GM18498 (cell line): ENCODE data around the gene NTRK2.

Experiments used
- ATAC-seq: cut with Tn5 transposase; IDR thresholded peaks from one replicate; pipeline ENCODE4 v1.9.1; 2021; ENCODE audit warnings: mild to moderate bottlenecking, moderate library complexity; ENCODE audit not compliant: unreplicated experiment

The NTRK2 gene

DNA sequence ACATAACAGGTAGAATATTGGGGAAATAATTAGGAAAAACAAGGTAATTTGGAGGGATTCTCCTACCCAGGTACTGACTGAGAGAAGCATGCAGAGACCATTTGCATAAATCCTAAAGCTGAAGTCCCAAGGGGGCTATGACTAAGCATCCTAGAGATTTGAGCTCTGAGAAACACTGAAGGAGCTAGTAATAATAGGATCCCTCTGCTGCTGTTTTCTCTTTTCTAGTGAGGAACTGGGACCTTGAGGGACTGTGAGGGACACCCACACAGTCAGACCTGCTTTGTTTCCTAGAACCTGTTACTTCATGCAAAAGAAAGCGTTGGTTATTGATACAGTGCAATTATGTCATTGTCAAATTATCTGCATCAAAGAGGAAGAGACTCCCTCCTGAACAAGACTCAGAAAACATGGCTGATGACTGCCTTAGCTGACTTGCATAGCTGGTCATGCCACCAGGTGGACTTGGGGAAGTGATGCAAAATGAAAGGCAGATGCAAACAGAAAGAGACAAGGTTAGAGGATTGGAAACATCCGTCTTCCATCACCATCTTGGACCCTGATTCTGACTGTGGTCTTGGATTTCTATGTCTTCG lies 335.4 kb downstream of the NTRK2 start:
- no peak for ATAC-seq

GRCh38 chr9:85007748-85008147 lies 338.2 kb downstream of the NTRK2 start:
- peak; percentile 59 for ATAC-seq

DNA sequence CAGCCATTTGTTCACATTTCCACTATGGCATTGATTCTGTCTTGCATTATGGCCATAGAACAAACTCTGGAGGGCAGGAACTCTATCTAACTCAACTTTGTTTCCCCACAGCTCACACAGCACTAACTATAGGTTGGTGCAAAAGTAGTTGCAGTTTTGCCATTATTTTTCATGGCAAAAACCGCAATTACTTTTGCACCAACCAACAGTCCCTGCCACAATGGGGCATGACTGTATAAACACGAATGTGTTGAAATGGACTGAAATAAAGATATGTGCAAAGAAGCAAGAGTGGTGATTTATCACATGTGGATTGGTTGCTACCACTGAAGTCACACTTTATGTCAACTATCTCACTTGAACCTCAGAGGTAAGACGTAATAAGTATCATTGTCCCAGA lies 338.7 kb downstream of the NTRK2 start:
- ATAC-seq, result no peak

GRCh38 chr9:85009251-85009650 lies 339.7 kb downstream of the NTRK2 start:
- peak; percentile 92 for ATAC-seq

- no peak for ATAC-seq
These were observed 344.2 kb downstream of the NTRK2 start for GRCh38 chr9:85013703-85014102.

- ATAC-seq, result no peak
These were observed 344.8 kb downstream of the NTRK2 start for GRCh38 chr9:85014292-85014691.

GRCh38 chr9:85016384-85017006 lies 347.0 kb downstream of the NTRK2 start:
- ATAC-seq, result no peak

DNA sequence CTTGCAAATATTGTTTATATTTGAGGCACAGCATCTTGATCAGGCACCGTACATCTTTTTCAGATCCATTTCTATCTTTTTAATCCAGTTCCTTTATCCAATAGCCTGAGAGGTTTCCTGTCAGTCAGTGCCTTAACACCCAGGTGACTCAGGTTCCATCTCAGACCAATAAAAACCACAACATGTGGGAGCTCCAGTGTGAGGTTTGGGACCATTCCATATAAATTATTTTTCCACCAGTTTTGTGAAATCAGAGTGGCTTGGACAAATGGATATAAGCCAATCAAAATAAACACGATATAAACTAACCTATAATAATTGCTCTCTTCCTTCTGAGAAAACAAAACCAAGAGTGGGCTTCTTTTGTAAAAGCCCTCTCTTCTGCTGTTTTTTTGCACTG lies 351.3 kb downstream of the NTRK2 start:
- ATAC-seq, result no peak

DNA sequence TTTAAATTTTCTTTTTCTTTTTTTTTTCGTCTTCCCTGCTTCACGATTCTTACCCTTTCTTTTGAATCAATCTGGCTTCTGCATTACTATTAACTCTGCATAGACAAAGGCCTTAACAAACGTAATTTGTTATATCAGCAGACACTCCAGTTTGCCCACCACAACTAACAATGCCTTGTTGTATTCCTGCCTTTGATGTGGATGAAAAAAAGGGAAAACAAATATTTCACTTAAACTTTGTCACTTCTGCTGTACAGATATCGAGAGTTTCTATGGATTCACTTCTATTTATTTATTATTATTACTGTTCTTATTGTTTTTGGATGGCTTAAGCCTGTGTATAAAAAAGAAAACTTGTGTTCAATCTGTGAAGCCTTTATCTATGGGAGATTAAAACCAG lies 352.2 kb downstream of the NTRK2 start:
- no peak for ATAC-seq

DNA sequence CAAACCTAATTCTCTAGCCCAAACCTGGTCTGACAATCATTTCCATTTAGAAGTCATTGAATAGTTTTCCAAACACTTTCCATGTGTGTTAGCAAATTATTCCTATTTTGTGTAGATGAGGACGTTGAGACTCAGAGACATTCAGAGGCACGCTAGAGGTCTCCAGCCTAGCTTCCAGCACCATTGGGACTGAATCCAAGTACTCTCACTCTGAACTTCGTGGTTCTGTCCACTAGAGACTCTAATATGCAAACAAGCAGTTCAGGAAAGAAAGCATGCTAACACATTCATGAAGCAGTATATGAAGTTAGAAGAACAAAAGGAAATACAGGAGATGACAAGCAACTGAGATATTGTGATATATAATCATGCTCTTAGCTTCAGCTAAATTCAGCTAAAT lies 354.8 kb downstream of the NTRK2 start:
- no peak for ATAC-seq

DNA sequence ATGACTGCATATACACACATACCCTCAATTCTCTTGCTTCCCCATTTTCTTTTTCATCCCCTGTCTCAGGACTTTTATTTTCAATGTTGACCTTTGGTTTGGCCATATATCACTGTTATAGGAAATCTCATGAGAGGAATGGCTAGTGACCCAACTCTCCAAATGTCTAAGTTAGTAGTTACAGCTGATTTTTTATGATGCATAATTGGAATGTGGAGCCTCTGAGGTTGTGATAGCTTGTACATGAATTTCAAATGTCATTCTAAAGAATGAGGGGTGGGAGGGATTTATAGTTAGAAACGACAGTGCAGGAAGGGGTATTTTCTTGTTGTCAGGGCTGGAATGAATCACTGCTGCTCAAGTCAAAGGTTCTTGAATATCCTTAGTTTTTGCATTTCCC lies 356.1 kb downstream of the NTRK2 start:
- ATAC-seq, result no peak

GRCh38 chr9:85027870-85028269 lies 358.3 kb downstream of the NTRK2 start:
- ATAC-seq, result no peak

- ATAC-seq, result no peak
These were observed 360.8 kb downstream of the NTRK2 start for GRCh38 chr9:85030316-85030715.

DNA sequence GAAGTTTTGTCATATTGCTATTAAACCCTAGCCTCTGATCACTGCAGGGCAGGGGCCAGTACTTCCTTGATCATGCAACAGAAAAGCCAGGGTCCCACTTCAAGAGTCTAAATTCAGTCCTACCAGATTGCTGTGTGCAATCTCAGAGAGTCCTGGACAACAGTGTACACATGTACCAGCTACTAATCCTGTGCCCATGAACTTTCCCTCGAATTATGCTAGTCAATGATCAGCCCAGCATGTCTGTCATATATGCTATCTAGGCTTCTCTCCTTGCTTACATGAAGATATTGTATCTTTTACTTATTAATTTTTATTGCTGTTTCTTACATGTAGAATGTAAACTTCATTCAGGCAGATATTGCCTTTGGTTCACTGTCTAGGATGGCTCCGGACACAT lies 367.0 kb downstream of the NTRK2 start:
- no peak for ATAC-seq

- no peak for ATAC-seq
These were observed 368.5 kb downstream of the NTRK2 start for GRCh38 chr9:85038061-85038460.

GRCh38 chr9:85038824-85039608 lies 369.5 kb downstream of the NTRK2 start:
- no peak for ATAC-seq

- ATAC-seq, result no peak
These were observed 370.6 kb downstream of the NTRK2 start for GRCh38 chr9:85040146-85040545.

- ATAC-seq, result no peak
These were observed 371.4 kb downstream of the NTRK2 start for GRCh38 chr9:85040821-85041465.

- ATAC-seq, result no peak
These were observed 372.1 kb downstream of the NTRK2 start for GRCh38 chr9:85041466-85042137.

DNA sequence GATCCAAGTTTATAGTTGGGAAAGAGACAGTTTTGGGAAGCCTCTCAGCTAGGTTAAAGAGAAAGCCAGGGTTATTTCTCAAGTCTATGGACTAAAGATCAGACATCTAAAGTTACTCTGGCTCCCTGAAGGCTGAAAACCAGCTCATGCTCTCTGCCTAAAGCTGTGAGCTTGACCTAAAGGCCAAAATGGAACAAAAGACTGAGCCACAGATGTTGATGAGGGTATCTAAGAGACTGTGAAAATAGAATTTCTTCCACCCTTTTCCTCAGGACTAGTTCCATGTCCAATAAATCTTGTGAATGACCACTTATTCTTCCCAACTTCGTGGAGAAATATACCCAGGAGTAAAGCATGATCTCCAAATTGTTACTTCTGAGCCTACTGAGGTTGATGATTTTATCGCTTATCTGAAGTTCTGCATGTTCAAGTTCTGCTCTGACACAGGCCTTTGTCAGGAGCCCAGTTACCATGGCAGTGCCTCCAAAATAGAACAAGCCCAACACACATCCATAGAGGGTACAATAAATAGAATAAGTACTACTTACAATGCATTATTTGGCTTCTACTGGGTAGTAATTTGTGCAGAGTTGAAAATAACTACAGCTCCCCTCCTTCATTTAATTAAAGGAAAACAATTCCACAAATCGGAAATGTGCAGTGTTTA lies 373.6 kb downstream of the NTRK2 start:
- no peak for ATAC-seq

DNA sequence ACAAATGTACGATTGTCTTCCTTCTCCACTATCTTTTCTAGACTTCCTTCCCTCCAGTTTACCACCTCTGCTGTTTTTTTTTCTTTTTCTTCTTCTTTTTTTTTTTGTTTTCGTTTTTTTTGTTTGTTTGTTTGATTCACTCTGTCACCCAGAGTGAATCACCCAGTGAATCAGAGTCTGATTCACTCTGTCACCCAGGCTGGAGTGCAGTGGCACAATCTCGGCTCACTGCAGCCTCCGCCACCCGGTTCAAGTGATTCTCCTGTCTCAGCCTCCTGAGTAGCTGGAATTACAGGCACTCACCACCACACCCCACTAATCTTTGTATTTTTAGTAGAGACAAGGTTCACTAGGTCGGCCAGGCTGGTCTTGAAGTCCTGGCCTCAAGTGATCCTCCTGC lies 375.7 kb downstream of the NTRK2 start:
- no peak for ATAC-seq
